NT2/D1 (cell line): ENCODE results near the gene UBA3.
A peak's percentile ranks its signal among the peaks of the same experiment; 100 is the strongest.

Experiments used
- DNase-seq: peaks from one replicate; pipeline ENCODE4 v3.0.0-alpha.2; 2011; ENCODE audit warnings: low read depth, low spot score
- H3K27me3 ChIP-seq: 2 replicates; pipeline ENCODE4 v1.6.0; 2011; ENCODE audit warnings: mild to moderate bottlenecking; ENCODE audit not compliant: insufficient read length, insufficient read depth
- H3K36me3 ChIP-seq: 2 replicates; pipeline ENCODE4 v1.6.1; 2011; ENCODE audit warnings: mild to moderate bottlenecking, low read length, mixed read lengths; ENCODE audit not compliant: insufficient read depth, insufficient read length
- H3K4me1 ChIP-seq: 2 replicates; pipeline ENCODE4 v1.5.1; 2011; ENCODE audit not compliant: insufficient read depth, insufficient read length
- H3K4me3 ChIP-seq: 2 replicates; pipeline ENCODE4 v1.5.1; 2011; ENCODE audit warnings: low read depth; ENCODE audit not compliant: insufficient read length
- H3K9ac ChIP-seq: 2 replicates; pipeline ENCODE4 v1.6.0; 2011; ENCODE audit warnings: low read depth; ENCODE audit not compliant: insufficient read length
- H3K9me3 ChIP-seq: 2 replicates; pipeline ENCODE4 v1.5.1; 2011; ENCODE audit warnings: mild to moderate bottlenecking, low read length; ENCODE audit not compliant: insufficient read depth
- SUZ12 ChIP-seq: IDR thresholded peaks from 2 replicates; pipeline ENCODE4 v1.6.1; 2011; ENCODE audit not compliant: insufficient read length, insufficient read depth; ENCODE audit errors: extremely low read depth
- YY1 ChIP-seq: IDR thresholded peaks from 2 replicates; pipeline ENCODE4 v1.6.1; 2011; ENCODE audit not compliant: insufficient read length, insufficient read depth
- ZNF274 ChIP-seq: IDR thresholded peaks from 2 replicates; pipeline ENCODE4 v1.6.1; 2011; ENCODE audit warnings: mild to moderate bottlenecking, low read depth, low read length

The UBA3 gene

DNA sequence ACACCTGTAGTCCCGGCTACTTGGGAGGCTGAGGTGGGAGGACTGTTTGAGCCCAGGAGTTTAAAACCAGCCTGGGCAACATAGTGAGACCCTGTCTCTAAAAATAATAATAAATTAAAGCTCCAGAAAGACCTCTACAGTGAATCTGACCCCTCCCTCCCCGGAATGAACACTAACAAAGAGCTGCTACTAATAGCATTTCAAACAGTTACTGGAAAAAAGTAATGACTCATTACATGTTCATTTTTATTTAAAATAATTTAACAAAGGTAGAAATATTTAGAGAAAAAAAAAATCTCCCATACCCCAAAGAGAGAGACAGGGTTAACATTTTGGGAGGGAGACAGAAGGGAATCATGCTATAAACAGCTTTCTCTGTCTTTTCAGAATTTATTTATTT, 2.2 kb upstream of the UBA3 start:
- no peaks in the 10 kb centered on the region for H3K4me1 ChIP-seq
- DNase-seq, result no peak
- no peak overlapping the region for H3K9ac ChIP-seq

DNA sequence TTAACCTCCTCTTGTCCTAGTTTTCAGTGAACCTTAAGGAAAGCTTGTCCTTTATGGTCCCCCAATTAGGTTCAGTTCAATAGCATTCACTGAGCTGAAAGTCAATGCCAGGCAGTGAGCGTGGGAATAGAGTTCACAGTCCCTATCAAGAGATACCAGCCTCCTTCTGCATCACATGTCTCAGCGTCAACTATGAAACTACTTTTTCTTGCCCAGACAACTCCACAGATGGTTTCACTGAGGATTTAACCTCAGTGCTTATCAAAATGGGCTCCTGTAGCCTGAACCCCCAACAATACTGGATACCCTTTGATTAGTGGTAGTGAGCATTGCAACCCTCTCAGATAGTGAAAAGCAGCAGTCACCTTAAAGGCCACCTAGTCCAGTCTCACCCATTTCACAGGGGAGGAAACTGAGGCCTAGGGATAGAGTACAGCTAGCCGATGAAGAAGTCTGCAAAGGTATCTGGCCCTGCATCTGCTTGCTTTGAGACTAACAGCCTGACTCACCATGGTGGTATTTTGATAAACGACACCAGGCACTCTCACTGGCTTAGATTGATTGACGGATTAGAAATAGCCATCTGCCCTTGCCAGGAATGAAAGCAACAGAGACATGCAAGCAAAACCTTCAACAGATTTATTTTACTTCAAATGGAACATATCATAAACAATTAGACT, 1.6 kb upstream of the UBA3 start:
- Histone ChIP-seq H3K27me3 (no peaks in the 10 kb centered on the region), H3K4me3 (no peak overlapping the region), H3K4me1 (no peaks in the 10 kb centered on the region), H3K36me3 (peaks cover 7% of the 10 kb centered on the region), H3K9me3 (no peaks in the 10 kb centered on the region), H3K9ac (no peak overlapping the region)
- no peak for TF ChIP-seq ZNF274
- TF ChIP-seq SUZ12, result no peak
- no peak for TF ChIP-seq YY1
- DNase-seq, result no peak

More for the DNA sequence above, 2.2 kb upstream of the UBA3 start:
- H3K36me3 ChIP-seq, result peaks cover 6% of the 10 kb centered on the region
- TF ChIP-seq ZNF274, result no peak
- no peak for TF ChIP-seq SUZ12
- TF ChIP-seq YY1, result no peak
- no peaks in the 10 kb centered on the region for H3K27me3 ChIP-seq
- no peak overlapping the region for H3K4me3 ChIP-seq
- no peaks in the 10 kb centered on the region for H3K9me3 ChIP-seq

DNA sequence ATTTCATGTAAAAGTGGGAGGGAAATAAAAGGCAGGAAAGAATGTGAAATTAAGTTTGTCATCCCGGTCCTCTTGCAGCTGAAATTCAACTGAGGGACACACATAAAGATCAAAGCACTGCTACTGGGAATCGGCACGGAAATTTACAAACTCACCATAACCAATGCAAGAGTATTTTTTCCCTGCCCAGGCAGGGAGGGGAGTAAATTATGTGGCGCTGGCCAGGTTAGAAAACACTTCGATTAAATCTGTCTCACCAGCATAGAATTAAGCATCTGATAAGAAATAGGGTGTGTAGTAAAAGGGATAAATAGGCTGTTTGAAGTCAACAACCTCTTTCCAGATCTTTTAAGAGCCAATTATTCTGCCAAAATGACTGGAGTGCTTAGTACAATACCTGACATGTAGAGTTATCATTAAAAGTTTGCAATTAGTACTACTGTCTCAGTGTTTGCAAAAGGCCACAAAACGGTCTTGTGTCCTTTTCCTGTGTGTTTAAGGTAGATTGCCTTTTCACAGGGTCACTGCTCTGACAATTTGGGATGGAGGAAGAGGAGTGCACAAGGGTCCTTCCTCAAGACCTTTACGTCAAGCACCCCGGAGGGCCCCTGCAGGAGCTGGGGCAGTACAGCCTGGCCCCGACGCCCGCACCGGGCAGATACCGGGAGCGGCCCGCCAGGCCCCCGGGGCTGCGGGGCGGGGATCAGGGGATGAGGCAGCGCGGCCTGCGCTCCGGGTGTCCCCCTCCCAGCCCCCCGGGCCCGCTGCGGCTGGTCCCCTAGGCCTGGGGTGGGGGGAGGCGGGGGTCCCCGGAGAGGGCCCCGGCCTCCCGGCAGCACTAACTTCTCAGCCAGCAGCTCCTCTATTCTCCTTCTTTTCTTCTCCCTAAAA, 651 bp downstream of the UBA3 start:
- H3K27me3 ChIP-seq, result no peaks in the 10 kb centered on the region
- H3K4me3 ChIP-seq, result peak overlapping the region; percentile 76
- no peaks in the 10 kb centered on the region for H3K4me1 ChIP-seq
- H3K9ac ChIP-seq, result peak overlapping the region; percentile 94
- H3K9me3 ChIP-seq, result no peaks in the 10 kb centered on the region
- H3K36me3 ChIP-seq, result peaks cover 26% of the 10 kb centered on the region
- no peak for DNase-seq
- TF ChIP-seq SUZ12 (no peak), ZNF274 (no peak), YY1 (no peak)

DNA sequence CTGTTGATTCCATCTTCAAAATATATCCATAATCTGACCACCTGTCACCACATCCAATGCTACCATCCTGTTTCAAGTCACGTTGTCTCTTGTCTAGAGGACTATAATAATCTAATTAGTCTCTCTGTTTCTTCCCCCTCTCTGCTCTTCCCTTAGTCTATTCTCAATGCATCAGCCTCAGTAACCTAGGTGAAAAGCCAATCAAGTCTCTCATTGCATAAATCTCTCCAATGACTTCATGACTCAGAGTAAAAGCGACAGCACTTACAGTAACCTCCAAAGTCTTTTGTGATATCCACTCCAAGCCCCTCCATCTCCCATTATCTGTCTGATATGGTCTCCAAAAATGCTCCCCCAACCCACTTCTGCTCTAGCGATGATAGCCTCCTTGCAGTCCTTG, 7.2 kb downstream of the UBA3 start:
- DNase-seq, result no peak
- H3K9ac ChIP-seq, result no peak overlapping the region
- H3K4me3 ChIP-seq, result no peak overlapping the region
- H3K36me3 ChIP-seq, result peaks cover 58% of the 10 kb centered on the region
- TF ChIP-seq SUZ12, result no peak
- no peak for TF ChIP-seq YY1
- TF ChIP-seq ZNF274, result no peak
- H3K9me3 ChIP-seq, result no peaks in the 10 kb centered on the region
- H3K4me1 ChIP-seq, result no peaks in the 10 kb centered on the region
- H3K27me3 ChIP-seq, result no peaks in the 10 kb centered on the region

DNA sequence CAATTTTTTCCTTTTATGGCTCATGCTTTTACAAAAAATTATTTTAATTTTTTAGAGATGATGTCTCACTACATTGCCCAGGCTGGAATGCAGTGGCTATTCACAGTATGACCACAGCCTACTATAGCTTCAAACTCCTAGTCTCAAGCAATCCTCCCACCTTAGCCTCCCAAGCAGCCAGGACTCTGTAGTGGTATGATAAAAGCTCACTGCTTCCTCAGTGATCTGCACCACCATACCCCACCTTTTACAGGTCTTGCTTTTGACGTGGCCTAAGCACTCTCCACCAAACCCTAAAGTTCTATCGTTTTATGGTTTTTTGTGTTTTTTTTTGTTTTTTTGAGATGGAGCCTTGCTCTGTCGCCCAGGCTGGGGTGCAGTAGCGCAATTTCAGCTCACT, 14.0 kb downstream of the UBA3 start:
- H3K4me3 ChIP-seq, result no peak overlapping the region
- TF ChIP-seq YY1 (no peak), SUZ12 (no peak), ZNF274 (no peak)

DNA sequence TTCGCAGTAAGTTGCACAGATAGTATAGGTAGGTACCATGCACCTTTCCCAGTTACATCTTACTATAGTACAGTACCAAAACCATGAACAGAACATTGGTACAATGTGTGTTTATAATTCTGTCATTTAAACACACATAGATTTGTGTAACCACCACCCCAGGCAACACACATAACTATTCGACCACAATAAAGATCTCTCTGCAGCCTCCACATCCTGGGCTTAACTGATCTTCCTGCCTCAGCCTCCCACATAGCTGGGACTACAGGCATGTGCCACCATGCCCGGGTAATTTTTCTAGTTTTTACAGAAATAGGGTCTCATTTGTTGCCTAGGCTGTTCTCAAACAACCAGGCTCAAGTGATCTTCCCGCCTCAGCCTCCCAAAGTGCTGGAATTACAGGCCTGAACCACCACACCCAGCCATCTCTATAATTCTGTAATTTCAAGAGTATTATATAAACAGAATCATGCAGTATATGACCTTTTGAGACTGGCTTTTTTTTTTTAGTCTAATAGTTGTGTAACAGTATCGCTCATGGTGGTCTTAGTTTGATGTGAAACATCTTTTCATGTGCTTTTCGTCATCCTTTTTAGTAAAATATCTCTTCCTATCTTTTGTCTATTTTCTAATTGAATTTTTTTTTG, 14.7 kb downstream of the UBA3 start:
- Histone ChIP-seq H3K9me3 (no peaks in the 10 kb centered on the region), H3K4me3 (no peak overlapping the region), H3K36me3 (peaks cover 39% of the 10 kb centered on the region), H3K9ac (no peak overlapping the region), H3K4me1 (no peaks in the 10 kb centered on the region), H3K27me3 (no peaks in the 10 kb centered on the region)
- no peak for TF ChIP-seq ZNF274
- DNase-seq, result no peak

More for the DNA sequence above, 14.0 kb downstream of the UBA3 start:
- no peak overlapping the region for H3K9ac ChIP-seq
- H3K4me1 ChIP-seq, result no peaks in the 10 kb centered on the region
- H3K9me3 ChIP-seq, result no peaks in the 10 kb centered on the region
- no peak for DNase-seq
- no peaks in the 10 kb centered on the region for H3K27me3 ChIP-seq
- H3K36me3 ChIP-seq, result peaks cover 39% of the 10 kb centered on the region

DNA sequence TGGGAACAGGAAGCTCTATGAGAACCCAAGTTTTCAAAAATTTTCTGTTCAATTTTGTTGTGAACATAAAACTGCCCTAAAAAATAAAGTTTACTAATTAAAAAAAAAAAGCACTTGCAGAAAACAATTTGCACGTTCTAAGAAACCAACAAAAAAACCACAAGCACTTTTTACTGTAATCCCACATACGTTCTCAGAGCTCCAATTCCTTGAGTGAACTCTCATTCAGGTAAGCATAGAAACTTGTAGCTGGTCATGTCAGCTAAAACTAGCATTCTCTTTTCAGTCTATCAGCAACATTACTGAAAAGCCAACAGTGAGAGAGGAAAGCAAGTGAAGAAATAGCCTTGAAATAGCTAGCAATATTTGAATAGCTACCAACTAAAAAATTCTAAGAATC, 16.5 kb downstream of the UBA3 start:
- Histone ChIP-seq H3K9ac (no peak overlapping the region), H3K4me3 (no peak overlapping the region), H3K36me3 (peaks cover 51% of the 10 kb centered on the region), H3K9me3 (no peaks in the 10 kb centered on the region), H3K27me3 (no peaks in the 10 kb centered on the region), H3K4me1 (no peaks in the 10 kb centered on the region)
- TF ChIP-seq SUZ12 (no peak), YY1 (no peak), ZNF274 (no peak)
- no peak for DNase-seq
